ENCODE data around the gene SULT4A1. TPM values are rescaled to one million over a fixed set of nuclear protein-coding genes. Genes with fewer than 3 reads are reported as not detected.

Gene SULT4A1
- polyA plus RNA-seq, 1 of the 3 experiments (the other 2 are of a cell fraction), result 3.9 TPM

DNA sequence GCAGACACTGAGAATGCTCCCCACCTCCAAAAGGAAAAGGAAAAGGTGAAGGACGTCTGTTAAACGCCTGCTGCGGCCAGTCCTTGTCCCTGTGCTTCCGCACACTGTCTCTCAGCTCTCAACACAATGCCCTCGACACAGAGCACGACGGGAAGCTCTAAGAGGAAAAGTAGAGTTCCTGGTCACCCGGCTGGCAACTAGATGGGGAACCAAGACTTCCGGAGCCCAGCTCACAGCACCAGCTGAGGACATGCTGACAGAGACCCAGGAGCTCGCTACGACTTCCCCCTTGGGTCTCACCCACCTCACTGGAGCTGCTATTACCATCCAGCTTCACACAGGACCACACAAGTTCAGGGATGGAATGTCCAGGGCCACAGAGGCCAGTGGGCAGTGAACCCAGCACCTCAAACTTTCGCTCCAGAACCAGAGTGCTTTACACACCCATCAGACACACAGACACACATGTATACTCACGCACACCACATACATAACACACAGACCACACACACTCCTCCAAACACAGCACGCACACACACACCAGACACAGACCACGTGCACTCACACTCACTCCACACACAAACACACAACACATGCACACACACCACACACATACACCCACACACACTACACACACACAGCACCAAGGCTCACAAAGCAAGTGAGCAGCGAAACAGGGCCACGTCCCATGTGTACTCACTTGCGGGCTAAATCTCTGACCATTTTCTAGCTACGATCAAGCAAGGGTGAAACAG lies 9.6 kb downstream of the SULT4A1 start:
- Histone ChIP-seq H3K27me3 (ENCODE audit: insufficient read depth) (no peaks in the 10 kb centered on the region), H3K27ac (ENCODE audit: low read depth in 2 of 2, low read length in 1 of 2) (no peak overlapping the region), H3K79me2 (ENCODE audit: insufficient read depth) (no peaks in the 10 kb centered on the region), H3K9me3 (no peaks in the 10 kb centered on the region), H3K9me2 (no peaks in the 10 kb centered on the region), H3K4me2 (no peak overlapping the region), H3F3A (replicated peaks; ENCODE audit: insufficient read depth) (no peaks in the 10 kb centered on the region), H3K4me1 (ENCODE audit: control insufficient read depth in 1 of 2, insufficient read depth in 2 of 2, low read depth in 1 of 2, low read length in 1 of 2) (peaks cover 0 to 19% of the 10 kb centered on the region in 2 experiments; a peak in 1 of 4 replicates), H3K4me3 (ENCODE audit: low read depth in 2 of 2, low read length in 1 of 2) (no peak overlapping the region), H3K9ac (no peak overlapping the region), H4K20me1 (ENCODE audit: insufficient read depth) (no peaks in the 10 kb centered on the region), H2AFZ (ENCODE audit: low read depth) (no peak overlapping the region), H3K36me3 (replicated peaks in 1 of 2; ENCODE audit: control insufficient read depth in 1 of 2, insufficient read depth in 2 of 2, low read length in 1 of 2) (no peaks in the 10 kb centered on the region)
- TF ChIP-seq GATA2 (CRISPR knock-in tag; IDR thresholded peaks at IDR 0.05) (no peak), TCF12 (IDR thresholded peaks at IDR 0.05) (no peak), EP300 (IDR thresholded peaks at IDR 0.05; ENCODE audit: borderline replicate concordance in 1 of 2, low read depth in 1 of 2, low read length in 1 of 2) (no peak), JUND (IDR thresholded peaks at IDR 0.05) (no peak), TAF1 (IDR thresholded peaks at IDR 0.05; ENCODE audit: borderline replicate concordance, low read depth, low read length) (no peak)
- TF ChIP-seq, protein P1, sequence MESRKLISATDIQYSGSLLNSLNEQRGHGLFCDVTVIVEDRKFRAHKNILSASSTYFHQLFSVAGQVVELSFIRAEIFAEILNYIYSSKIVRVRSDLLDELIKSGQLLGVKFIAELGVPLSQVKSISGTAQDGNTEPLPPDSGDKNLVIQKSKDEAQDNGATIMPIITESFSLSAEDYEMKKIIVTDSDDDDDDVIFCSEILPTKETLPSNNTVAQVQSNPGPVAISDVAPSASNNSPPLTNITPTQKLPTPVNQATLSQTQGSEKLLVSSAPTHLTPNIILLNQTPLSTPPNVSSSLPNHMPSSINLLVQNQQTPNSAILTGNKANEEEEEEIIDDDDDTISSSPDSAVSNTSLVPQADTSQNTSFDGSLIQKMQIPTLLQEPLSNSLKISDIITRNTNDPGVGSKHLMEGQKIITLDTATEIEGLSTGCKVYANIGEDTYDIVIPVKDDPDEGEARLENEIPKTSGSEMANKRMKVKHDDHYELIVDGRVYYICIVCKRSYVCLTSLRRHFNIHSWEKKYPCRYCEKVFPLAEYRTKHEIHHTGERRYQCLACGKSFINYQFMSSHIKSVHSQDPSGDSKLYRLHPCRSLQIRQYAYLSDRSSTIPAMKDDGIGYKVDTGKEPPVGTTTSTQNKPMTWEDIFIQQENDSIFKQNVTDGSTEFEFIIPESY (IDR thresholded peaks at IDR 0.05; ENCODE audit: borderline replicate concordance, low read depth), result no peak
- TF ChIP-seq, protein P2, sequence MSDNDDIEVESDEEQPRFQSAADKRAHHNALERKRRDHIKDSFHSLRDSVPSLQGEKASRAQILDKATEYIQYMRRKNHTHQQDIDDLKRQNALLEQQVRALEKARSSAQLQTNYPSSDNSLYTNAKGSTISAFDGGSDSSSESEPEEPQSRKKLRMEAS (IDR thresholded peaks at IDR 0.05; ENCODE audit: low read depth), result no peak
- ChIA-PET CTCF (interaction anchor here (0.8 to 1.2 kb wide), 3 partner anchors 9 to 33 kb away, joined by 3 to 5 read pairs (median 3); no protein-coding TSS in a partner anchor), POLR2A (no interaction called here)
- WGBS (ENCODE audit: low lambda C conversion rate), result 85% methylated on average over 9 of the region's 19 CpGs
- no peak for DNase-seq

DNA sequence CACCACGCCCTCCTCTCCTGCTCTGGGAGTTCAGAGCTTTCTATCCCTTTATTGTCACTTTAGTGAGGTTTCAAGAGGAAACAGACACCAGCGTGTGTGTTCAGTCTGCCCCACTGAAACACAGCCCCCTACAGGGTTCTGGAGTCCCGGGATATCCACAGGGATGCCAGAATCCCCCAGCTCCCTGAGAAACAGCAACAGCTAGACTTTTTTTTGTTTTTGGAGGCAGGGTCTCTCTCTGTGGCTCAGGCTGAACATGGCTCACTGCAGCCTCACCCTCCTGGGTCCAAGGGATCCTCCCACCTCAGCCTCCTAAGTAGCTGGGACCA lies 10.4 kb downstream of the SULT4A1 start:
- Histone ChIP-seq H3F3A (replicated peaks; ENCODE audit: insufficient read depth) (no peaks in the 10 kb centered on the region), H3K4me3 (ENCODE audit: low read depth in 2 of 2, low read length in 1 of 2) (no peak overlapping the region), H3K9me3 (no peaks in the 10 kb centered on the region), H3K79me2 (ENCODE audit: insufficient read depth) (no peaks in the 10 kb centered on the region), H3K4me1 (ENCODE audit: control insufficient read depth in 1 of 2, insufficient read depth in 2 of 2, low read depth in 1 of 2, low read length in 1 of 2) (peaks cover 0 to 25% of the 10 kb centered on the region in 2 experiments; a peak in 1 of 4 replicates), H3K36me3 (replicated peaks in 1 of 2; ENCODE audit: control insufficient read depth in 1 of 2, insufficient read depth in 2 of 2, low read length in 1 of 2) (no peaks in the 10 kb centered on the region), H3K4me2 (no peak overlapping the region), H3K27ac (ENCODE audit: low read depth in 2 of 2, low read length in 1 of 2) (no peak overlapping the region), H3K9ac (no peak overlapping the region), H3K9me2 (no peaks in the 10 kb centered on the region), H4K20me1 (ENCODE audit: insufficient read depth) (no peaks in the 10 kb centered on the region), H2AFZ (ENCODE audit: low read depth) (no peak overlapping the region), H3K27me3 (ENCODE audit: insufficient read depth) (no peaks in the 10 kb centered on the region)
- ChIA-PET CTCF (interaction anchor here (0.9 kb wide), 1 partner anchor 33 kb away, joined by 5 read pairs; no protein-coding TSS in a partner anchor), POLR2A (no interaction called here)
- no peak for DNase-seq
- WGBS (ENCODE audit: low lambda C conversion rate), result 86% methylated on average over 3 of the region's 3 CpGs
- TF ChIP-seq NFIC (IDR thresholded peaks at IDR 0.05; ENCODE audit: borderline replicate concordance) (no peak), MXI1 (IDR thresholded peaks at IDR 0.05; ENCODE audit: low read depth, low read length) (no peak), CHD2 (IDR thresholded peaks at IDR 0.05; ENCODE audit: low read length, partially characterized antibody) (no peak), RFX5 (IDR thresholded peaks at IDR 0.05; ENCODE audit: low read length) (no peak), GATA2 (CRISPR knock-in tag; IDR thresholded peaks at IDR 0.05) (no peak), ELF1 (IDR thresholded peaks at IDR 0.05) (no peak)
- TF ChIP-seq, protein P3, sequence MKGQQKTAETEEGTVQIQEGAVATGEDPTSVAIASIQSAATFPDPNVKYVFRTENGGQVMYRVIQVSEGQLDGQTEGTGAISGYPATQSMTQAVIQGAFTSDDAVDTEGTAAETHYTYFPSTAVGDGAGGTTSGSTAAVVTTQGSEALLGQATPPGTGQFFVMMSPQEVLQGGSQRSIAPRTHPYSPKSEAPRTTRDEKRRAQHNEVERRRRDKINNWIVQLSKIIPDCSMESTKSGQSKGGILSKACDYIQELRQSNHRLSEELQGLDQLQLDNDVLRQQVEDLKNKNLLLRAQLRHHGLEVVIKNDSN (IDR thresholded peaks at IDR 0.05; ENCODE audit: borderline replicate concordance, low read depth), result no peak
- TF ChIP-seq, protein P2 (IDR thresholded peaks at IDR 0.05; ENCODE audit: low read depth), result no peak

Data from SK-N-SH (cell line).